CD14-positive monocyte (primary cell): ENCODE data around the gene DDX20. TPM values are rescaled to one million over a fixed set of nuclear protein-coding genes. Genes with fewer than 3 reads are reported as not detected.

ENCODE experiments used
- DNase-seq, 3 donors: peaks; one replicate each; pipeline ENCODE4 v3.0.0-alpha.2; 2011 to 2022
- H2AFZ ChIP-seq: 2 replicates; pipeline ENCODE4 v1.6.0; 2012; ENCODE audit warnings: mild to moderate bottlenecking, low read depth, low read length, inconsistent platforms; ENCODE audit not compliant: insufficient read depth, poor library complexity, severe bottlenecking
- H3K27ac ChIP-seq, 2 donors: 1 replicate in 1 of 2; 2 replicates in 1 of 2; pipeline ENCODE4 v1.5.1; 2012 to 2013; ENCODE audit warnings: low read length in 2 of 2, control low read depth in 1 of 2, inconsistent platforms in 1 of 2, low read depth in 1 of 2, mild to moderate bottlenecking in 1 of 2
- H3K27me3 ChIP-seq, 2 donors: one replicate each; pipeline versions ENCODE4 v1.6.0 to v1.6.1; 2011 to 2013; ENCODE audit warnings: low read length in 2 of 2; ENCODE audit not compliant: control insufficient read depth in 2 of 2, insufficient read depth in 2 of 2
- H3K36me3 ChIP-seq, 2 donors: replicated peaks in 1 of 2; 1 replicate in 1 of 2; 2 replicates in 1 of 2; pipeline versions ENCODE4 v1.5.1 to v1.6.1; 2012 to 2013; ENCODE audit warnings: low read length in 2 of 2, control low read depth in 1 of 2, inconsistent platforms in 1 of 2, mild to moderate bottlenecking in 1 of 2; ENCODE audit not compliant: insufficient read depth in 2 of 2, control insufficient read depth in 1 of 2
- H3K4me1 ChIP-seq, 2 donors: 1 replicate in 1 of 2; 2 replicates in 1 of 2; pipeline versions ENCODE4 v1.5.1 to v1.6.1; 2012 to 2013; ENCODE audit warnings: low read length in 2 of 2, control low read depth in 1 of 2, inconsistent platforms in 1 of 2, mild to moderate bottlenecking in 1 of 2, moderate library complexity in 1 of 2; ENCODE audit not compliant: insufficient read depth in 2 of 2, control insufficient read depth in 1 of 2
- H3K4me2 ChIP-seq: replicated peaks from 2 replicates; pipeline ENCODE3; 2012; ENCODE audit warnings: low read length, moderate library complexity, mild to moderate bottlenecking; ENCODE audit not compliant: poor library complexity, severe bottlenecking; ENCODE audit errors: extremely low read depth
- H3K4me3 ChIP-seq, 3 experiments: fragments of 200-600 bp in 1 of 3; sonication (generic) in 1 of 3; replicated peaks in 1 of 3; 1 replicate in 2 of 3; 2 replicates in 1 of 3; pipeline ENCODE4 v1.5.1; 2011 to 2013; ENCODE audit warnings: low read length in 3 of 3, mild to moderate bottlenecking in 3 of 3, control low read depth in 2 of 3, low read depth in 2 of 3, inconsistent platforms in 1 of 3, moderate library complexity in 1 of 3
- H3K79me2 ChIP-seq: 2 replicates; pipeline ENCODE4 v1.6.0; 2012; ENCODE audit warnings: mild to moderate bottlenecking, control low read depth, inconsistent platforms, low read length, moderate library complexity; ENCODE audit not compliant: insufficient read depth
- H3K9ac ChIP-seq: 2 replicates; pipeline ENCODE4 v1.6.0; 2017; ENCODE audit warnings: low read length, mild to moderate bottlenecking; ENCODE audit not compliant: insufficient read depth, poor library complexity, severe bottlenecking
- H3K9me3 ChIP-seq, 2 donors: replicated peaks in 1 of 2; 1 replicate in 1 of 2; 2 replicates in 1 of 2; pipeline versions ENCODE4 v1.5.1 to v1.6.1; 2012 to 2013; ENCODE audit warnings: low read length in 2 of 2, control low read depth in 1 of 2; ENCODE audit not compliant: control insufficient read depth in 1 of 2, insufficient read depth in 1 of 2
- H4K20me1 ChIP-seq: 2 replicates; pipeline ENCODE4 v1.6.0; 2012; ENCODE audit warnings: mild to moderate bottlenecking, low read length, control low read depth, moderate library complexity; ENCODE audit not compliant: insufficient read depth
- H3K27ac Mint-ChIP-seq, 7 donors: one replicate each; pipeline ENCODE4 v1.8.0; 2020; ENCODE audit warnings: mild to moderate bottlenecking in 7 of 7, mixed read lengths in 7 of 7, moderate library complexity in 6 of 7, inconsistent platforms in 2 of 7
- H3K27me3 Mint-ChIP-seq, 3 donors: one replicate each; pipeline ENCODE4 v1.8.0; 2021 to 2022; ENCODE audit warnings: low read depth in 3 of 3, mild to moderate bottlenecking in 3 of 3, mixed read lengths in 3 of 3, moderate library complexity in 3 of 3, inconsistent platforms in 1 of 3
- H3K36me3 Mint-ChIP-seq, 2 donors: one replicate each; pipeline ENCODE4 v1.8.0; 2020; ENCODE audit warnings: mixed read lengths in 2 of 2, inconsistent platforms in 1 of 2, mild to moderate bottlenecking in 1 of 2
- H3K4me1 Mint-ChIP-seq: one replicate; pipeline ENCODE4 v1.8.0; 2020; ENCODE audit warnings: mild to moderate bottlenecking, mixed read lengths
- H3K4me3 Mint-ChIP-seq, 2 donors: one replicate each; pipeline ENCODE4 v1.8.0; 2020; ENCODE audit warnings: mild to moderate bottlenecking in 2 of 2, mixed read lengths in 2 of 2, moderate library complexity in 1 of 2
- H3K9me3 Mint-ChIP-seq, 7 donors: one replicate each; pipeline ENCODE4 v1.8.0; 2020 to 2022; ENCODE audit warnings: mixed read lengths in 7 of 7, mild to moderate bottlenecking in 6 of 7, moderate library complexity in 6 of 7, inconsistent platforms in 2 of 7
- WGBS: methylation state at CpG from one replicate; pipeline ENCODE4 v1.1.5; 2013; ENCODE audit warnings: missing lambda C conversion rate; ENCODE audit not compliant: insufficient coverage; 5-methylcytosine and 5-hydroxymethylcytosine counted together
- intact Hi-C, 2 donors: fragments of 100-400 bp; cut with micrococcal nuclease; formaldehyde crosslinking; loops; one replicate each; pipeline versions ENCODE4 v1.15.0 to v1.15.1; 2023
- polyA plus RNA-seq, 3 donors: library from polyadenylated mRNA; depleted of rRNA in 1 of 3; unstranded in 2 of 3; stranded (reverse) in 1 of 3; fragments of 300-500 nt in 2 of 3; fragments of >200 nt in 1 of 3; fragmentation: Illumina TruSeq in 2 of 3; gene quantifications; 1 replicate in 2 of 3; 2 replicates in 1 of 3; pipeline ENCODE4 v1.2.3, GENCODE V29; 2012 to 2021
- TF ChIP-seq, protein P1 (sequence below): fragments of 200-600 bp; IDR thresholded peaks from one replicate; pipeline ENCODE4 v1.8.0; 2022; ENCODE audit warnings: antibody characterized with exemption, mild to moderate bottlenecking

DDX20 gene
- polyA plus RNA-seq, 3 donors: 3.1 to 4.1 (median 4.0) TPM

- Mint-ChIP-seq H3K9me3 (no peaks in the 10 kb centered on the region), H3K27ac (peak overlapping the region in 1 of 7 donors; percentile 18), H3K36me3 (peaks cover 27 to 28% of the 10 kb centered on the region in 2 donors), H3K4me1 (peaks cover 13% of the 10 kb centered on the region), H3K27me3 (peaks cover 0 to 3% (median 0%) of the 10 kb centered on the region in 3 donors), H3K4me3 (no peak overlapping the region)
- no peak for DNase-seq
- Histone ChIP-seq H3K9ac (no peak overlapping the region), H4K20me1 (peaks cover 9% of the 10 kb centered on the region), H3K79me2 (no peaks in the 10 kb centered on the region), H2AFZ (no peak overlapping the region), H3K27ac (no peak overlapping the region), H3K4me2 (no peak overlapping the region), H3K36me3 (peaks cover 3 to 11% of the 10 kb centered on the region in 2 donors), H3K4me1 (no peaks in the 10 kb centered on the region), H3K27me3 (no peaks in the 10 kb centered on the region), H3K9me3 (no peaks in the 10 kb centered on the region), H3K4me3 (no peak overlapping the region)
- TF ChIP-seq, protein P1, sequence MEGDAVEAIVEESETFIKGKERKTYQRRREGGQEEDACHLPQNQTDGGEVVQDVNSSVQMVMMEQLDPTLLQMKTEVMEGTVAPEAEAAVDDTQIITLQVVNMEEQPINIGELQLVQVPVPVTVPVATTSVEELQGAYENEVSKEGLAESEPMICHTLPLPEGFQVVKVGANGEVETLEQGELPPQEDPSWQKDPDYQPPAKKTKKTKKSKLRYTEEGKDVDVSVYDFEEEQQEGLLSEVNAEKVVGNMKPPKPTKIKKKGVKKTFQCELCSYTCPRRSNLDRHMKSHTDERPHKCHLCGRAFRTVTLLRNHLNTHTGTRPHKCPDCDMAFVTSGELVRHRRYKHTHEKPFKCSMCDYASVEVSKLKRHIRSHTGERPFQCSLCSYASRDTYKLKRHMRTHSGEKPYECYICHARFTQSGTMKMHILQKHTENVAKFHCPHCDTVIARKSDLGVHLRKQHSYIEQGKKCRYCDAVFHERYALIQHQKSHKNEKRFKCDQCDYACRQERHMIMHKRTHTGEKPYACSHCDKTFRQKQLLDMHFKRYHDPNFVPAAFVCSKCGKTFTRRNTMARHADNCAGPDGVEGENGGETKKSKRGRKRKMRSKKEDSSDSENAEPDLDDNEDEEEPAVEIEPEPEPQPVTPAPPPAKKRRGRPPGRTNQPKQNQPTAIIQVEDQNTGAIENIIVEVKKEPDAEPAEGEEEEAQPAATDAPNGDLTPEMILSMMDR: no peak
- intact Hi-C loops: no loop called here
- WGBS: 91% methylated on average over 13 of the region's 18 CpGs
These were observed 28.6 kb upstream of the DDX20 start for GRCh38 chr1:111727056-111727455.

GRCh38 chr1:111729271-111729921 is 26.3 kb upstream of the DDX20 start:
- Histone ChIP-seq H3K79me2 (no peaks in the 10 kb centered on the region), H3K4me3 (no peak overlapping the region), H3K27me3 (no peaks in the 10 kb centered on the region), H3K9ac (no peak overlapping the region), H3K9me3 (no peaks in the 10 kb centered on the region), H3K4me2 (no peak overlapping the region), H2AFZ (no peak overlapping the region), H3K36me3 (peaks cover 3 to 11% of the 10 kb centered on the region in 2 donors), H4K20me1 (peaks cover 5% of the 10 kb centered on the region), H3K27ac (no peak overlapping the region), H3K4me1 (peaks cover 20 to 21% of the 10 kb centered on the region in 2 donors)
- no peaks in the 10 kb centered on the region for H3K27me3 Mint-ChIP-seq
- H3K27ac Mint-ChIP-seq: peak overlapping the region in 4 of 7 donors; percentile 26 to 79 (median 54)
- peaks cover 0 to 3% (median 0%) of the 10 kb centered on the region in 7 donors for H3K9me3 Mint-ChIP-seq
- H3K4me1 Mint-ChIP-seq: peaks cover 5% of the 10 kb centered on the region
- H3K4me3 Mint-ChIP-seq: no peak overlapping the region
- DNase-seq: no peak
- 97% methylated on average over 7 of the region's 8 CpGs for WGBS
- TF ChIP-seq, protein P1: no peak
- intact Hi-C loops: no loop called here
- peaks cover 27 to 36% of the 10 kb centered on the region in 2 donors for H3K36me3 Mint-ChIP-seq
